Measurements from ENCODE around the gene ME3.

ME3 gene

DNA sequence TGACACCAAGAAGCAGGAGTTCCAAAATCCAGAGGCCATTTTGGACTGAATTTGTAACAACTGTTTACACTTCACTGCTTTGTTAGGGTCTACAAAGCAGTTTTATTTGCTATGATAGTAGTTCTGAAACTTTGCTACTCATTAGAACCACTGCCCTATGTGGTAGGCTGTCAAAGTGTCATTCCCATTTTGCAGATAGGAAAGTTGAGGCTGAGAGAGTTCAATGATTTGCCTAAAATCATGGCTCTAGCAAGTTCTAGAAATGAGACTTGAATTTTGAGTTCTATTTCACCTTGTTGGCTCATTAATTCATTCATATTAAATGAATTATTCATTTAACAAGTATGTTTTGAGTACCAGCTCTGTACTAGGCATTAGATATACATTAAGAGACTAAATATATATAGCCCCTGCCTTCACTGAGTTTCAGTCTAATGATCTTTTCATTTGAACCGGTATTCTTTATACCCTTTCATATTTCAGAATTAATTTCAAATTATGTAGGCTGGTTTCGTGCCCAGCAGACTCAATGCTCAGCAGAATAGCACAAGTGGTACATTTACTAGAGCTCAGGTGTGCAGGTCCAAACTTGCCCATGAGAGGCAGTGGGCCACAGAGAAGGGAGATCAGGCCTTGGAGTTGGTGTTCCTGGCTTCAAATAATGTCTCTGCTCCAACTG lies 93.5 kb downstream of the ME3 start:
- no peaks in the 10 kb centered on the region for H3K4me1 ChIP-seq (ENCODE audit: control insufficient read depth, insufficient read depth, low read length, poor library complexity, severe bottlenecking)
- no peak overlapping the region for H3K27ac ChIP-seq (ENCODE audit: insufficient read depth, low read length, poor library complexity, severe bottlenecking)
- H3K9me3 ChIP-seq (ENCODE audit: control insufficient read depth, low read length): no peaks in the 10 kb centered on the region
- no peaks in the 10 kb centered on the region for H3K36me3 ChIP-seq (ENCODE audit: control insufficient read depth, insufficient read depth, low read length)
- H3K27me3 ChIP-seq (replicated peaks; ENCODE audit: control insufficient read depth, insufficient read depth, low read length, poor library complexity, severe bottlenecking): no peaks in the 10 kb centered on the region
- H3K4me3 ChIP-seq (ENCODE audit: insufficient read depth, low read depth, low read length, poor library complexity, severe bottlenecking): no peak overlapping the region
- no peak for DNase-seq

DNA sequence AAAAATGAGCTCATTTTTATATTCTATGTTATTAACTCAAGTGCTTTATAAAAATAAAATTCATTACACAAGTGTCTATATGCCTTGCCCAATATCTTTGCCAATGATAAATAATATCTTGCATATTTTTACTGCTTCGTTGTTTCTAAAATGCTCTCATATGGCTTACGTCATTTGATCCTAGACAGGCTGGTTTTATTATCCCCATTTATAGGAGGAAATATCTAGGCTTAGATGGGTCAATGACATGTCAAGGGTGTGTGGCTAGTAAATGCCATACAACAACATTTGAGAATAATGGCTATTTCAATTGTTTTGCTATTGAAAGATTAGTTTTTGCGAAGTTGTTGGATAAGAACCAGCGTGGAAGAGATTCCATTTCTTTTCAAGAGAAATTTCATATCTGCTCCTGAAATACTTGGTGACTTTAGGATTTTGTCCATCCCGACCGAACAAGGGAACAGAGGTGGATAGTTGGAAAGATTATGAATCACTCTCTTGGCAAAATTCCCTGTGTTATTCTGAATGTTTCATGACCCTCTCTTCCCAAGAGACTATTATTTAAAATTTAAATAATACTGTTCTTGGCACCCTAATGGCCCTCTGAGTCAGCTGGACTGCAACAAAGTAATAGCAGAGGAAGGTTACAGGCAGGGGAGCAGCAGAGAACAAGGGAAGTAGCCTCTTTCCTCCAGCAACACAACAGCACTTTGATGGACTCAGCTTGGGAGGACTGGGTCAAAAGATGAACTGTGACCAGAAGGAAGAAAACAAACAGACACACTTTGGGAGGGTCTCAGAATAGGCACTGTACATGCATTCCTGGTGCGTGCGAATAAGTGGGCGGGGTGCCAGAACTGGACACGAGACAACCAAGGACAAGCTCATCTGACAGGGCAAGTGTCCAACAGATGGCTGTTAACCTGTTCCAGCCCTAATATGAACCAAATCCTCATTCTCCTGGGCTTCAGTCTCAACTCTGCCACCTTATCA lies 94.5 kb downstream of the ME3 start:
- Histone ChIP-seq H3K4me1 (ENCODE audit: control insufficient read depth, insufficient read depth, low read length, poor library complexity, severe bottlenecking) (no peaks in the 10 kb centered on the region), H3K36me3 (ENCODE audit: control insufficient read depth, insufficient read depth, low read length) (no peaks in the 10 kb centered on the region), H3K9me3 (ENCODE audit: control insufficient read depth, low read length) (no peaks in the 10 kb centered on the region), H3K4me3 (ENCODE audit: insufficient read depth, low read depth, low read length, poor library complexity, severe bottlenecking) (no peak overlapping the region), H3K27ac (ENCODE audit: insufficient read depth, low read length, poor library complexity, severe bottlenecking) (no peak overlapping the region), H3K27me3 (replicated peaks; ENCODE audit: control insufficient read depth, insufficient read depth, low read length, poor library complexity, severe bottlenecking) (no peaks in the 10 kb centered on the region)
- DNase-seq: no peak

DNA sequence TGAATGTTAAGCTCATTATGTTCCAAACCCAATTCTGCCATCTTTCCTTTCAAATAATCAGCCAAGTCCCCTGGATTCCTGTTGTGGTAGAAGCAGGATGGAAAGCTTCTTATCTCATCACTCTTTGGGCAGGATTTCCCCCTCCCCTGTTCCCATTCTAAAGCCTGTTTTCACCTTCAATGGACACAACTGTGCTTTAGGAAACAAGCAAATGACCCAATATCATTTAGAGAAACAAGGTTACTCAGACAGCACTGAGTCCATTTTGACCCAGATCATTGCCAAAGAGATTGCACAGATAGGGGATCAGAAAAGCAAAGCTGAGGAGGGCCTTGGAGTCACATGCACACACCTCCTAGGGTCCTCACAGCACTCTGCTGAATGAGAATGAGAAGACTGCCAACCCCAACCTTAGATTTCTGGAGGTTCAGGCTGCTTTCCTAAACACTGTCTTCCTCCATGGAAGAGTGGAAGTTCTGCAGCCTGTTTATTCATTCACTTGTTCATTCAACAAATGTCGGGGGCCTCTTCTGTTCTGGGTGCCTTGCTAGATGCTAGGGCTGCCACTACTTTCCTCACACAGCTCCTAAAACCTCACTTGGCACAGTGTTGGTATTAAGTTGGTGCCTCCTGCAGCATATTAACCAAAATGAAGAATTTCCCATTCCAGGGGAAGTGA lies 95.3 kb downstream of the ME3 start:
- Histone ChIP-seq H3K27ac (ENCODE audit: insufficient read depth, low read length, poor library complexity, severe bottlenecking) (no peak overlapping the region), H3K4me3 (ENCODE audit: insufficient read depth, low read depth, low read length, poor library complexity, severe bottlenecking) (no peak overlapping the region), H3K27me3 (replicated peaks; ENCODE audit: control insufficient read depth, insufficient read depth, low read length, poor library complexity, severe bottlenecking) (no peaks in the 10 kb centered on the region), H3K9me3 (ENCODE audit: control insufficient read depth, low read length) (no peaks in the 10 kb centered on the region), H3K4me1 (ENCODE audit: control insufficient read depth, insufficient read depth, low read length, poor library complexity, severe bottlenecking) (no peaks in the 10 kb centered on the region), H3K36me3 (ENCODE audit: control insufficient read depth, insufficient read depth, low read length) (no peaks in the 10 kb centered on the region)
- DNase-seq: no peak

DNA sequence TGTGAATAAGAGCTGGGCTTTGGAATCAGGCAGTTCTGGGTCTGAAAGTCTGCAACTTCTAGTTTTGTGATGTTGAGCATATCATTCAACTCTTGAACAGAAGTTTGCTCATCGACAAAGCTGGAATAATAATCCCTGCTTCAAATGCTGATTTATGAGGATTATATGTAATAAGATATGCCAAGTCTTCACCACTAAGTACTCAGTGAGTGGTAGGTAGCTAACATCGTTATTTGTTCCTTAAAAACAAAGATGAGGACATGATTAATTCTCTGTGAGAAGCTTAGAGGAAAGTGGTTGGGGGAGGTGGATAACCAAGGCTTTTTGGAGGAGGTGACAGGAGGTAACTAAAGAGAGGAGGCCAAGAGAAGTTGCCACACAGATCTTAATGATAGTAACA lies 96.5 kb downstream of the ME3 start:
- no peaks in the 10 kb centered on the region for H3K27me3 ChIP-seq (replicated peaks; ENCODE audit: control insufficient read depth, insufficient read depth, low read length, poor library complexity, severe bottlenecking)
- H3K9me3 ChIP-seq (ENCODE audit: control insufficient read depth, low read length): no peaks in the 10 kb centered on the region
- no peak for DNase-seq
- H3K4me1 ChIP-seq (ENCODE audit: control insufficient read depth, insufficient read depth, low read length, poor library complexity, severe bottlenecking): no peaks in the 10 kb centered on the region
- H3K36me3 ChIP-seq (ENCODE audit: control insufficient read depth, insufficient read depth, low read length): no peaks in the 10 kb centered on the region
- H3K27ac ChIP-seq (ENCODE audit: insufficient read depth, low read length, poor library complexity, severe bottlenecking): no peak overlapping the region
- no peak overlapping the region for H3K4me3 ChIP-seq (ENCODE audit: insufficient read depth, low read depth, low read length, poor library complexity, severe bottlenecking)

DNA sequence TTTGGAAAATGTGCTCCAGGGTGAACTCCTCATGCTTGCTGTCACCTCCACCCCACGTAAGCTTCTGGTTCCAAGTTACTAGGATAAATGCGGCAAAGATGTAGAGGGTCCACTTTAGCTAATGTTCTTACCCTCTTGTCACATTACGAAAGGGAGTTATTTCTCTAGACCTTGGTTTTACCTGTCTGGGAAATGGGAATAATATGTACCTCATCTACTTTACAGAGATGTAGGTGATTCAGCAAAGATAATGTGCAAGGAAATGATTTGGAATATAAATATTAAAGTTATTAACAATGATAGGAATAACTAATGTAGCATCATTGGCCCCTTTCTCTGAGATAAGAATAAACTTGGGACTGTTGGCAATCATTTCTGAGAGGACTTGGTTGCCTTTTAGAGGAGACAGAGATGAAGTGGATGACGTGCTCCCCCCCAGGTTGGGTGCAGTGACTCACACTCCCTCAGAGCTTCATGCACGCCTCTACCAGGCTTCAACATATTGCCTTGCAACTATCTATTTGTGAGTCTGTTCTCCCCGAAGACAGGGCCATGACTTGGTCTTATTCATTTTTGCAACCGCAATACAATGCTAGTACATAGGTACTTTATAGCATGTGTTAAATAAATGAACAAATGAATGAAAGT lies 97.1 kb downstream of the ME3 start:
- Histone ChIP-seq H3K27ac (ENCODE audit: insufficient read depth, low read length, poor library complexity, severe bottlenecking) (no peak overlapping the region), H3K36me3 (ENCODE audit: control insufficient read depth, insufficient read depth, low read length) (no peaks in the 10 kb centered on the region), H3K4me3 (ENCODE audit: insufficient read depth, low read depth, low read length, poor library complexity, severe bottlenecking) (no peak overlapping the region), H3K27me3 (replicated peaks; ENCODE audit: control insufficient read depth, insufficient read depth, low read length, poor library complexity, severe bottlenecking) (no peaks in the 10 kb centered on the region), H3K9me3 (ENCODE audit: control insufficient read depth, low read length) (no peaks in the 10 kb centered on the region), H3K4me1 (ENCODE audit: control insufficient read depth, insufficient read depth, low read length, poor library complexity, severe bottlenecking) (no peaks in the 10 kb centered on the region)
- no peak for DNase-seq

DNA sequence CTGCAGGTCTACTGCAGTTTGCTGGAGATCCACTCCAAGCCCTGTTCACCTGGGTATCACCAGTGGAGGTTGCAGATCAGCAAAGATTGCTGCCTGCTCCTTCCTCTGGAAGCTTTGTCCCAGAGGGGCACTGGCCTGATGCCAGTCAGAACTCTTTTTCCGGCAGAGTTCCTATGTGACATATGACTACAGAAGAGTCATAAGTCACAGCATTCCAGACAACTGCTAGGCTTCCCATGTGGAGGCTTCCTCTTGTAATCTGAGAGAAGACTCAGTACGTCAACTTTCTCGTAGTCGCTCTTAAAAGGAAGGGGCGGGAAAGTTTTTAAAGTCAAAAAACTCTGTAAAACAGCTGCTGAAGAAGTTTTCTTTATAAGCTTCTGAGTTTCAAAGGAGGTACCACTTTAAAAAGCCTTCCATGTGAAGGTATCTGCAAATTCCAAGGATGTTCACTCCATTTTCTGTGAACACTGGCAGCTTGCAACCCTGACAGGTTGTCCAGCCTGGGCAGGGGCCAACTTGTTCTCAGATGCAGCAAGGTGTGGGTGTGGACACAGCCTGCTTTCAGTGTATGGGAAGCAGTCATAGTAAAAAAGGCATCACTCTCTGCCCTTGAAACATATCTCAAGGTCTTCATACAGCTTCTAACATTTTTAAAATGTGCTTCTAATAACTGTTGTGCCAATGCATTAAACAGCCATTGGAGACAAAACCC lies 97.8 kb downstream of the ME3 start:
- H3K36me3 ChIP-seq (ENCODE audit: control insufficient read depth, insufficient read depth, low read length): no peaks in the 10 kb centered on the region
- no peak overlapping the region for H3K4me3 ChIP-seq (ENCODE audit: insufficient read depth, low read depth, low read length, poor library complexity, severe bottlenecking)
- H3K9me3 ChIP-seq (ENCODE audit: control insufficient read depth, low read length): no peaks in the 10 kb centered on the region
- H3K27me3 ChIP-seq (replicated peaks; ENCODE audit: control insufficient read depth, insufficient read depth, low read length, poor library complexity, severe bottlenecking): no peaks in the 10 kb centered on the region
- H3K27ac ChIP-seq (ENCODE audit: insufficient read depth, low read length, poor library complexity, severe bottlenecking): no peak overlapping the region
- no peaks in the 10 kb centered on the region for H3K4me1 ChIP-seq (ENCODE audit: control insufficient read depth, insufficient read depth, low read length, poor library complexity, severe bottlenecking)
- DNase-seq: no peak

DNA sequence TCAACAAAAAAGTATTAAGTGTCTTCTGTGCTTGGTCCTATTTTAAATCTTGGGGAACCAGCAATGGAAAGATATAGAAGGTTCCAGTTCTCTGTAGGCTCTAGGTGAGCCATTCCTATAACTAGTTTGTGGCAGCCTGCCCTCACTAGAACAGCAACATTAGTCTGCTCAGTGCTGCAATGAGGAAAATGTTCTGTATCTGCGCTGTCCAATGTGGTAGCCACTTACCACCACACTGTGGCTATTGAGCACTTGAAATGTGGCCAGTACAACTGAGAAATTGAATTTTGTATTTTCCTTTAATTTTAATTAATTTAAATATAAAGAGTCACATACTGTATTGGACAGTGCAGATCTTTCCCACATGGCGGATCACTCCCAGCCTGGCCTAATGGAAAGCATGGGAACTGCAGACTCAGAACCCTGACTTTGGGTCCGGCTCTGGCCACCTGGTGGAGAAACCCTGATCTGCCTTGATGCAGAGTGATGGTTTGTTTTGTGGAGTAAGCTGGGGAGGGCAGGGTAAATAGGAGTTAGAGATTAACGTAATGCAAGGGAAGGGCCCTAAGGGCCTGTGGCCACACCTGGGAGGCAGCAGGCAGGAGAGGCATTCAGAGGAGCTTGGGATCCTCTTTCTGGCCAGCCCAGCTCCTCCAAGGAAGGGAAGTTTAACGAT lies 101.0 kb downstream of the ME3 start:
- no peaks in the 10 kb centered on the region for H3K9me3 ChIP-seq (ENCODE audit: control insufficient read depth, low read length)
- no peaks in the 10 kb centered on the region for H3K4me1 ChIP-seq (ENCODE audit: control insufficient read depth, insufficient read depth, low read length, poor library complexity, severe bottlenecking)
- H3K27ac ChIP-seq (ENCODE audit: insufficient read depth, low read length, poor library complexity, severe bottlenecking): no peak overlapping the region
- no peaks in the 10 kb centered on the region for H3K36me3 ChIP-seq (ENCODE audit: control insufficient read depth, insufficient read depth, low read length)
- H3K4me3 ChIP-seq (ENCODE audit: insufficient read depth, low read depth, low read length, poor library complexity, severe bottlenecking): no peak overlapping the region
- H3K27me3 ChIP-seq (replicated peaks; ENCODE audit: control insufficient read depth, insufficient read depth, low read length, poor library complexity, severe bottlenecking): no peaks in the 10 kb centered on the region
- DNase-seq: no peak

DNA sequence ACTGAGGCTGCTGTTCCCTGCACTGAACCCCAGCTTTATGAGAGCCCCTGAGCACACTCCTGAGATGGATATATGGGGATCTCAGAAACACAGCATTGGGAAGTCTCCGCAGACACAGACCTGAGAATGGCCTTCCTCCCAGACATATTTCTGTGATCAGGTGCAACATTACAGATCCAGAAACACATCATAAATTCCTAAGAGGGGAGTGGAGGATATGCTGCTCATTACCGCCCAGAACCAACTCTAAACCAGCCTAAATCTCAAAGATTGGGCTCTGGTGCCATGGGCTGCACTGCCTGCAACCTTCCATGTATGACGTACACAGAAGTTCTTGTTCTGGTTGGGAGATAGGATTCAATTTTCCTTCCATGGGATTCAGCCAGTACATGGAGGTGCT lies 102.0 kb downstream of the ME3 start:
- no peaks in the 10 kb centered on the region for H3K4me1 ChIP-seq (ENCODE audit: control insufficient read depth, insufficient read depth, low read length, poor library complexity, severe bottlenecking)
- no peaks in the 10 kb centered on the region for H3K27me3 ChIP-seq (replicated peaks; ENCODE audit: control insufficient read depth, insufficient read depth, low read length, poor library complexity, severe bottlenecking)
- H3K36me3 ChIP-seq (ENCODE audit: control insufficient read depth, insufficient read depth, low read length): no peaks in the 10 kb centered on the region
- H3K4me3 ChIP-seq (ENCODE audit: insufficient read depth, low read depth, low read length, poor library complexity, severe bottlenecking): no peak overlapping the region
- no peak overlapping the region for H3K27ac ChIP-seq (ENCODE audit: insufficient read depth, low read length, poor library complexity, severe bottlenecking)
- no peaks in the 10 kb centered on the region for H3K9me3 ChIP-seq (ENCODE audit: control insufficient read depth, low read length)
- no peak for DNase-seq

DNA sequence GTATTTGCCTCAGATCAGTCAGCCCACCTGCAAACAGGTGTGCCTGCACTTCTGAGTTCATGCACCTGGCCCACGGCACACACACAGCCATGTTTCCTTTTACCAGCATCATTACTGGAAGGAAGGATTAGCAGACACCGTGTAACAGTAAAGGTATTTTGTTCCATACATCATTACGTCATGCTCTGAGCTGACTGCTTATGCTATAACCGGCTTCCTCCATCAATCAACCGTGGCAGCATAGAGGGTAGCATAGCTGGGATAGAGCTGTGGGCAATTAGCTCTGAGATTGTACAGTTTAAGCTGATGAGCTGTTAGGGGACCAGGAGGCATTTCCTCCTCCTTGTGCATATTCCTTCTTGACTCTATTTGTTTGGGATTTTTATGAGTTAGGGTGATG lies 102.4 kb downstream of the ME3 start:
- DNase-seq: no peak
- Histone ChIP-seq H3K36me3 (ENCODE audit: control insufficient read depth, insufficient read depth, low read length) (no peaks in the 10 kb centered on the region), H3K9me3 (ENCODE audit: control insufficient read depth, low read length) (no peaks in the 10 kb centered on the region), H3K27me3 (replicated peaks; ENCODE audit: control insufficient read depth, insufficient read depth, low read length, poor library complexity, severe bottlenecking) (no peaks in the 10 kb centered on the region), H3K4me1 (ENCODE audit: control insufficient read depth, insufficient read depth, low read length, poor library complexity, severe bottlenecking) (no peaks in the 10 kb centered on the region), H3K27ac (ENCODE audit: insufficient read depth, low read length, poor library complexity, severe bottlenecking) (no peak overlapping the region), H3K4me3 (ENCODE audit: insufficient read depth, low read depth, low read length, poor library complexity, severe bottlenecking) (no peak overlapping the region)
